Sigmoid colon (tissue), 7 donors: Measurements from ENCODE around the gene BPIFB2. TPM values are rescaled to one million over a fixed set of nuclear protein-coding genes. Genes with fewer than 3 reads are reported as not detected.

Experiments
- DNase-seq: peaks from one replicate; pipeline ENCODE4 v3.0.0-alpha.2; 2019
- H3K27ac ChIP-seq, 4 donors: fragments of 200-600 bp; sonication (generic); one replicate each; pipeline ENCODE4 v1.5.1; 2016 to 2019; ENCODE audit warnings: mild to moderate bottlenecking in 1 of 4
- H3K27me3 ChIP-seq, 3 donors: fragments of 200-600 bp; sonication (generic); one replicate each; pipeline ENCODE4 v1.5.1; 2019; ENCODE audit warnings: mild to moderate bottlenecking in 1 of 3
- H3K36me3 ChIP-seq, 4 donors: fragments of 200-600 bp; sonication (generic); one replicate each; pipeline ENCODE4 v1.5.1; 2016 to 2019
- H3K4me1 ChIP-seq, 4 donors: fragments of 200-600 bp; sonication (generic); one replicate each; pipeline ENCODE4 v1.5.1; 2017 to 2019
- H3K4me3 ChIP-seq, 4 donors: fragments of 200-600 bp; sonication (generic); one replicate each; pipeline ENCODE4 v1.5.1; 2017 to 2019; ENCODE audit warnings: mild to moderate bottlenecking in 2 of 4, moderate library complexity in 1 of 4
- H3K9me3 ChIP-seq, 4 donors: fragments of 200-600 bp in 3 of 4; sonication (generic) in 3 of 4; one replicate each; pipeline versions ENCODE4 v1.5.1 to v1.6.1; 2013 to 2019
- EP300 ChIP-seq, 4 donors: sonication (generic); formaldehyde crosslinking; IDR thresholded peaks; one replicate each; pipeline ENCODE4 v1.6.1; 2017; ENCODE audit warnings: antibody characterized with exemption in 4 of 4
- POLR2A ChIP-seq, 2 donors: fragments of 450-650 bp; IDR thresholded peaks; one replicate each; pipeline ENCODE4 v1.6.1; 2016; ENCODE audit warnings: antibody characterized with exemption in 2 of 2, mild to moderate bottlenecking in 2 of 2, moderate library complexity in 2 of 2
- POLR2AphosphoS5 ChIP-seq, 4 donors: sonication (generic); formaldehyde crosslinking; IDR thresholded peaks; one replicate each; pipeline ENCODE4 v1.6.1; 2017; ENCODE audit warnings: antibody characterized with exemption in 4 of 4
- WGBS, 2 donors: extraction: QIAGEN DNeasy Blood & Tissue Kit; methylation state at CpG; one replicate each; pipeline ENCODE4 v1.1.7; 2013; 5-methylcytosine and 5-hydroxymethylcytosine counted together
- intact Hi-C: fragments of 100-400 bp; cut with DNase I; formaldehyde crosslinking; loops from one replicate; pipeline ENCODE4 v1.15.1; 2023
- polyA plus RNA-seq, 3 donors: library from polyadenylated mRNA; stranded (reverse); fragments of 200-250 nt; gene quantifications; one replicate each; pipeline ENCODE4 v1.2.3, GENCODE V29; 2013
- total RNA-seq, 4 donors: library from RNA; depleted of rRNA; stranded (reverse); fragments of >200 nt; gene quantifications; one replicate each; pipeline ENCODE4 v1.1.0, GENCODE V29; 2016
- TF ChIP-seq, protein P1 (sequence below), 4 experiments: fragments of 450-650 bp in 3 of 4; fragments of 200-600 bp in 1 of 4; IDR thresholded peaks; one replicate each; pipeline ENCODE4 v1.5.1; 2016 to 2019; ENCODE audit warnings: antibody characterized with exemption in 4 of 4, mild to moderate bottlenecking in 3 of 4, moderate library complexity in 2 of 4
- donor health status: healthy with polysubstance abuse.
- donor health status: Bipolar disorder and iron deficiency.
- donor health status: healthy.

Gene BPIFB2
- total and polyA plus RNA-seq, 7 donors = not detected

DNA sequence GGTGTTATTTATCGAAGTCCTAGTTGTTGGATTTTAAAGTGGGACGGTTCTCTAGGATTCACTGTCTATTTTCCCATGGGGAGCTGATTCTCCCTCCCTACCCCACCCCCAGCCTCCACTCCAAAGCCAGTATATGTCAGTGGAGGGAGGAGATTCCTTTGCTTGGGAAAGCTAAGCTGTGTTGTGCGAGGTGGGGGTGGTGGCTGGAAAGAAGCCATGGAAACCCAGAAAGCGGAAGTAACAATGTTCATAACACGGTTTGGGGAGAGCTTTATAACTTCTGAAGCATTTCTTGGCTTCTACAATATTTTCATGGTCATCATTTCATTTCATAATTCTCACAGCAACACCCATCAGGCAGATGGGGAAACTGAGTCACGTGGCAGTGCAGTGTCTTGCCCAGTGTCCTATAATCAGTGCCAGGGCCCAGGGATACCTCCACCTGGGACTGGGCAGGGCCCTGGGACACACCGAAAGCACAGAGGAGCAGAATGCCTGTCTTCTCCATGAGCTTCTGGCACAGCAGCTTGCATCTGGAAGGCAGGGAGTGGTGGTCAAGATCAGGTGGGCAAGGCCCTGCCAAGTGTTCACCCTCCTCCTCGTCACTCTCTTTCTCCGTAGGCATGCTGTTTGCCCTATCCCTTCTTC, 7.8 kb upstream of the BPIFB2 start:
- intact Hi-C loops = no loop called here

DNA sequence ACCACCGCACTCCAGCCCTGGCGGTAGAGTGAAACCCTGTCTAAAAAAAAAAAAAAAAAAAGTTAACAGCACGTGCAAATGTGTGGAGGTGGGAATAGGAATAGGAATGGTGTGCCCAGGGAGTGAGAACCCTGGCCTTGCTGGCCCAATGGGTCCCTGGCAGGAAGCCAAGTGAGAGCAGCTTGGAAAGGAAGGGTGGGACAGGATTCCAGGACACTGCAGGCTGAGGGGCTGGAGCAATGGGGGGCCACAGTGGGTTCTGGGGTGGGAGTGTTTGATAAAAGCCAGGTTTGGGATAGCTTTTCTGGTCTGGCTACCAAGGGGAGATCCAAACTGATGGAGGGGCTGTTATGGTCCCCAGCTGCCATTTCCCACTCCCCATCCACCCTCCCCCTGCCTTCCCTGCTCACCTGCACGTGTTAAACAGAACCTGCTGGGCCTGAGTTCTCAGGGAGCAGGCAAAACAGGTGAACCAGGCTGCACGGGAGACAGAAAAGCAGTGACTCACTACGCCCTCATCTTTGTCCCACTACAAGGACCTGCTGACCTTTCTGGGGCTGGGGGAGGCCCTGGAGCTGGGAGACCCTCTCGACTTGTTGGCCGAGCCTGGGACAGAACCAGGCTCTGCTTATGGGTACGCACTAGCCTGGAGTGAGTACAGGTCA, 6.6 kb upstream of the BPIFB2 start:
- WGBS, 2 donors = 51 to 71% methylated on average over 9 of the region's 9 CpGs

More for the DNA sequence above, 7.8 kb upstream of the BPIFB2 start:
- Histone ChIP-seq H3K4me3 (no peak overlapping the region), H3K36me3 (no peaks in the 10 kb centered on the region), H3K27ac (no peak overlapping the region), H3K9me3 (peaks cover 0 to 6% (median 0%) of the 10 kb centered on the region in 4 donors), H3K4me1 (no peaks in the 10 kb centered on the region), H3K27me3 (peaks cover 0 to 4% (median 0%) of the 10 kb centered on the region in 3 donors)
- DNase-seq = no peak
- 58 to 73% methylated on average over 9 of the region's 9 CpGs for WGBS, 2 donors
- TF ChIP-seq POLR2AphosphoS5 (IDR thresholded peaks at IDR 0.05) (no peak), POLR2A (IDR thresholded peaks at IDR 0.05) (no peak), EP300 (IDR thresholded peaks at IDR 0.05) (no peak)
- TF ChIP-seq, protein P1, sequence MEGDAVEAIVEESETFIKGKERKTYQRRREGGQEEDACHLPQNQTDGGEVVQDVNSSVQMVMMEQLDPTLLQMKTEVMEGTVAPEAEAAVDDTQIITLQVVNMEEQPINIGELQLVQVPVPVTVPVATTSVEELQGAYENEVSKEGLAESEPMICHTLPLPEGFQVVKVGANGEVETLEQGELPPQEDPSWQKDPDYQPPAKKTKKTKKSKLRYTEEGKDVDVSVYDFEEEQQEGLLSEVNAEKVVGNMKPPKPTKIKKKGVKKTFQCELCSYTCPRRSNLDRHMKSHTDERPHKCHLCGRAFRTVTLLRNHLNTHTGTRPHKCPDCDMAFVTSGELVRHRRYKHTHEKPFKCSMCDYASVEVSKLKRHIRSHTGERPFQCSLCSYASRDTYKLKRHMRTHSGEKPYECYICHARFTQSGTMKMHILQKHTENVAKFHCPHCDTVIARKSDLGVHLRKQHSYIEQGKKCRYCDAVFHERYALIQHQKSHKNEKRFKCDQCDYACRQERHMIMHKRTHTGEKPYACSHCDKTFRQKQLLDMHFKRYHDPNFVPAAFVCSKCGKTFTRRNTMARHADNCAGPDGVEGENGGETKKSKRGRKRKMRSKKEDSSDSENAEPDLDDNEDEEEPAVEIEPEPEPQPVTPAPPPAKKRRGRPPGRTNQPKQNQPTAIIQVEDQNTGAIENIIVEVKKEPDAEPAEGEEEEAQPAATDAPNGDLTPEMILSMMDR (IDR thresholded peaks at IDR 0.05) = no peak

DNA sequence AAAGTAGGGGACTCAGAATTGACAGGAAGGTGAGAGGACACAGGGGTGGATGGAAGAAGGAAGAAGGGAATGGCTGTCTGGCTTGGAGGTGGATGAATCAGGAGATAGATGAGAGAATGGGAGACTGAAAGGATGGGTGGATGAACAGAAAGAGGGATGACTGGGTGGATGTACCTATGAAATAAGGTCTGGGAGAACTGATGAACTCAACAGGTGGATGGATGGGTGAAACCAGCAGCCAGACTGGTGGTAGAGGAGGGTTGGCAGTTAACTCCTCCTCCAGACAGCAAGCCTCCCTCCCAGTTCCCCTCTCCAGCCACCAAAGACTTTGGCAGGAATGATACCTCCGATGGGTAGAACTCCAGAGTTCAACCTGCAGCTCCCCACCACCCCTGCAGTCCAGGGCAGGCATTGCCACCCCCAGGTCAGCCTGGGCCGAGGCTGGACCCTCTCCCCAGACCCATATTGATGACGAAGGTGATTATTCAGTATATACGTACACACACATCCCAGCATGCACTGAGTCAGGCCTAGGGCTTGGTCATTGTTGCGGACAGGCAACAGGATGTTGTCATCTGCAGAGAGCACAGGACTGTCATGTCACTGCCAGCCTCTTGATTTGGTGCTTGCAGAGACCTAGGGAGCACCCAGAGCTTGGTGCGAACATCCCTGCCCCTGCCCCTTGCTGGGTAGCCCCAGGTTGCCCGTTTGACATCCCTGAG, 5.3 kb upstream of the BPIFB2 start:
- no peak overlapping the region for H3K4me3 ChIP-seq
- 74 to 90% methylated on average over 7 of the region's 7 CpGs for WGBS, 2 donors
- no peak for TF ChIP-seq EP300 (IDR thresholded peaks at IDR 0.05)
- no peak for TF ChIP-seq POLR2AphosphoS5 (IDR thresholded peaks at IDR 0.05)
- TF ChIP-seq, protein P1 (IDR thresholded peaks at IDR 0.05) = no peak
- no peak for TF ChIP-seq POLR2A (IDR thresholded peaks at IDR 0.05)
- H3K27ac ChIP-seq = no peak overlapping the region
- H3K27me3 ChIP-seq = no peaks in the 10 kb centered on the region
- H3K9me3 ChIP-seq = no peaks in the 10 kb centered on the region
- intact Hi-C loops = no loop called here
- no peak for DNase-seq
- H3K36me3 ChIP-seq = no peaks in the 10 kb centered on the region
- no peaks in the 10 kb centered on the region for H3K4me1 ChIP-seq

More for the DNA sequence above, 6.6 kb upstream of the BPIFB2 start:
- no peaks in the 10 kb centered on the region for H3K9me3 ChIP-seq
- no peaks in the 10 kb centered on the region for H3K36me3 ChIP-seq
- no peak for DNase-seq
- no peaks in the 10 kb centered on the region for H3K4me1 ChIP-seq
- no peak overlapping the region for H3K27ac ChIP-seq
- no peak overlapping the region for H3K4me3 ChIP-seq
- intact Hi-C loops = no loop called here
- peaks cover 0 to 3% (median 0%) of the 10 kb centered on the region in 3 donors for H3K27me3 ChIP-seq
- no peak for TF ChIP-seq POLR2A (IDR thresholded peaks at IDR 0.05)
- no peak for TF ChIP-seq EP300 (IDR thresholded peaks at IDR 0.05)
- TF ChIP-seq POLR2AphosphoS5 (IDR thresholded peaks at IDR 0.05) = no peak
- TF ChIP-seq, protein P1 (IDR thresholded peaks at IDR 0.05) = no peak

DNA sequence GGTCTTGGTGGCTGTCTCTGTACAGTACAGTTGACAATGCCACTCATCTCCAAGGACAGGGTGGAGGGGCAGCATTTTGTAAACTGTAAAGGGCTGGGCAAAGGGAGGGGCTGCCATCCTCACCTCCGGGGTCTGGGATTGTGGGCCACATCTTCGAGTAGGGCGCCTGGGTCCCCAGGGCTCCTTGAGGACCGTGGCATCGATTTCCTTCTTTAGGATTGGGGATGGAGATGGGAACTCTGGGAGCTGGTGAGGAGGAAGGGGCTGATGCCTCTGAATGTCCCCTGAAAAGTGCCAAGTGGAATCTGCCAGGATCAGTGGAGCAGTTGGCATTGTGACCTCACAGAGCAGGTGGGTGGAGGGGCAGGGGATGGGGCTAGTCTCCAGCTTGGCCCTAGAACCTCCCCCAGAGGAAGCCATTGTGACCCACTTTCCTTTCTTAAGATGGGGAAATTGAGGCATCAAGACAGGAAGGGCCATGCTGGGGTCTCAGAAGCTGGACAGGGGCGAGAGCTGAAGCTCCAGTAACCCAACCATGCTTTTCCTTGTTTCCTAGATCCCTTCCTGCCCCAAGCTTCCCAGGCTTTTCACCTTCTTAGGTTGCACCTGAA, 3.3 kb upstream of the BPIFB2 start, which contains the start of gene SUN5:
TSS of gene SUN5 (minus strand) at position 293 of the 611 bp plus-strand sequence. CDS start at position 200, 93 bp downstream.
- Histone ChIP-seq H3K4me3 (no peak within 1 kb of the TSS), H3K9me3 (no peaks in the 10 kb centered on the region), H3K36me3 (no peaks in the 10 kb centered on the region), H3K27ac (no peak within 1 kb of the TSS), H3K27me3 (no peaks in the 10 kb centered on the region), H3K4me1 (no peaks in the 10 kb centered on the region)
- intact Hi-C loops = no loop called here
- DNase-seq = no peak
- TF ChIP-seq EP300 (IDR thresholded peaks at IDR 0.05) (no peak), POLR2A (IDR thresholded peaks at IDR 0.05) (no peak), POLR2AphosphoS5 (IDR thresholded peaks at IDR 0.05) (no peak)
- TF ChIP-seq, protein P1 (IDR thresholded peaks at IDR 0.05) = no peak
- 68 to 86% methylated on average over 6 of the region's 6 CpGs for WGBS, 2 donors
